Mucosa of stomach (tissue), 1 donor: Measurements from ENCODE around the gene KCNMA1.

Experiments
- H3K27me3 ChIP-seq: one replicate; pipeline ENCODE4 v1.7.0; 2013; ENCODE audit warnings: mild to moderate bottlenecking, low read length; ENCODE audit not compliant: control insufficient read depth, insufficient read depth
- H3K36me3 ChIP-seq: one replicate; pipeline ENCODE4 v1.7.0; 2013; ENCODE audit warnings: low read length; ENCODE audit not compliant: control insufficient read depth, insufficient read depth
- H3K4me1 ChIP-seq: one replicate; pipeline ENCODE4 v1.7.0; 2013; ENCODE audit warnings: mild to moderate bottlenecking, low read length; ENCODE audit not compliant: control insufficient read depth, insufficient read depth
- H3K4me3 ChIP-seq: one replicate; pipeline ENCODE4 v1.7.0; 2013; ENCODE audit warnings: low read length
- H3K9ac ChIP-seq: one replicate; pipeline ENCODE4 v1.7.0; 2013; ENCODE audit warnings: mild to moderate bottlenecking, low read length, moderate library complexity
- H3K9me3 ChIP-seq: one replicate; pipeline ENCODE4 v1.7.0; 2013; ENCODE audit warnings: mild to moderate bottlenecking, low read length, moderate library complexity; ENCODE audit not compliant: control insufficient read depth
- donor health status: Pancreatic carcinoma.

Gene KCNMA1

GRCh38 chr10:77377678-77378352 is 259.8 kb downstream of the KCNMA1 start:
- Histone ChIP-seq H3K9ac (no peak overlapping the region), H3K4me1 (no peaks in the 10 kb centered on the region), H3K4me3 (no peak overlapping the region), H3K27me3 (no peaks in the 10 kb centered on the region), H3K36me3 (no peaks in the 10 kb centered on the region), H3K9me3 (no peaks in the 10 kb centered on the region)

- H3K9ac ChIP-seq, result no peak overlapping the region
- peaks cover 5% of the 10 kb centered on the region for H3K4me1 ChIP-seq
- H3K4me3 ChIP-seq, result no peak overlapping the region
- no peaks in the 10 kb centered on the region for H3K9me3 ChIP-seq
- no peaks in the 10 kb centered on the region for H3K27me3 ChIP-seq
- H3K36me3 ChIP-seq, result no peaks in the 10 kb centered on the region
Observed at GRCh38 chr10:77377034-77377433, 260.6 kb downstream of the KCNMA1 start.

- Histone ChIP-seq H3K27me3 (no peaks in the 10 kb centered on the region), H3K4me3 (no peak overlapping the region), H3K9me3 (no peaks in the 10 kb centered on the region), H3K9ac (no peak overlapping the region), H3K4me1 (peaks cover 11% of the 10 kb centered on the region), H3K36me3 (no peaks in the 10 kb centered on the region)
Observed at GRCh38 chr10:77374189-77374656, 263.4 kb downstream of the KCNMA1 start.

GRCh38 chr10:77371848-77372799 is 265.5 kb downstream of the KCNMA1 start:
- H3K4me3 ChIP-seq, result no peak overlapping the region
- H3K27me3 ChIP-seq, result no peaks in the 10 kb centered on the region
- peaks cover 11% of the 10 kb centered on the region for H3K4me1 ChIP-seq
- H3K9ac ChIP-seq, result no peak overlapping the region
- no peaks in the 10 kb centered on the region for H3K36me3 ChIP-seq
- H3K9me3 ChIP-seq, result no peaks in the 10 kb centered on the region

- H3K27me3 ChIP-seq, result no peaks in the 10 kb centered on the region
- no peaks in the 10 kb centered on the region for H3K36me3 ChIP-seq
- H3K9me3 ChIP-seq, result no peaks in the 10 kb centered on the region
- peaks cover 11% of the 10 kb centered on the region for H3K4me1 ChIP-seq
- H3K4me3 ChIP-seq, result no peak overlapping the region
- no peak overlapping the region for H3K9ac ChIP-seq
Observed at GRCh38 chr10:77371421-77371820, 266.2 kb downstream of the KCNMA1 start.

GRCh38 chr10:77368006-77368405 is 269.6 kb downstream of the KCNMA1 start:
- Histone ChIP-seq H3K4me3 (no peak overlapping the region), H3K9me3 (no peaks in the 10 kb centered on the region), H3K36me3 (no peaks in the 10 kb centered on the region), H3K9ac (no peak overlapping the region), H3K27me3 (no peaks in the 10 kb centered on the region), H3K4me1 (peaks cover 11% of the 10 kb centered on the region)

GRCh38 chr10:77363210-77363609 is 274.4 kb downstream of the KCNMA1 start:
- no peaks in the 10 kb centered on the region for H3K4me1 ChIP-seq
- no peaks in the 10 kb centered on the region for H3K9me3 ChIP-seq

GRCh38 chr10:77361831-77362230 is 275.8 kb downstream of the KCNMA1 start:
- no peaks in the 10 kb centered on the region for H3K9me3 ChIP-seq
- H3K9ac ChIP-seq, result no peak overlapping the region
- no peaks in the 10 kb centered on the region for H3K4me1 ChIP-seq
- H3K27me3 ChIP-seq, result no peaks in the 10 kb centered on the region
- no peak overlapping the region for H3K4me3 ChIP-seq
- H3K36me3 ChIP-seq, result no peaks in the 10 kb centered on the region

More at GRCh38 chr10:77363210-77363609, 274.4 kb downstream of the KCNMA1 start:
- H3K36me3 ChIP-seq, result no peaks in the 10 kb centered on the region
- H3K4me3 ChIP-seq, result no peak overlapping the region
- H3K9ac ChIP-seq, result no peak overlapping the region
- no peaks in the 10 kb centered on the region for H3K27me3 ChIP-seq

- Histone ChIP-seq H3K36me3 (no peaks in the 10 kb centered on the region), H3K27me3 (no peaks in the 10 kb centered on the region), H3K4me3 (no peak overlapping the region), H3K9me3 (no peaks in the 10 kb centered on the region), H3K4me1 (no peaks in the 10 kb centered on the region), H3K9ac (no peak overlapping the region)
Observed at GRCh38 chr10:77361426-77361825, 276.2 kb downstream of the KCNMA1 start.

- no peaks in the 10 kb centered on the region for H3K9me3 ChIP-seq
- no peaks in the 10 kb centered on the region for H3K36me3 ChIP-seq
- no peaks in the 10 kb centered on the region for H3K4me1 ChIP-seq
- no peak overlapping the region for H3K9ac ChIP-seq
- no peaks in the 10 kb centered on the region for H3K27me3 ChIP-seq
- H3K4me3 ChIP-seq, result no peak overlapping the region
Observed at GRCh38 chr10:77360835-77361234, 276.8 kb downstream of the KCNMA1 start.

GRCh38 chr10:77359950-77360520 is 277.6 kb downstream of the KCNMA1 start:
- Histone ChIP-seq H3K9me3 (no peaks in the 10 kb centered on the region), H3K27me3 (no peaks in the 10 kb centered on the region), H3K4me1 (no peaks in the 10 kb centered on the region), H3K4me3 (no peak overlapping the region), H3K36me3 (no peaks in the 10 kb centered on the region), H3K9ac (no peak overlapping the region)

GRCh38 chr10:77359287-77359691 is 278.3 kb downstream of the KCNMA1 start:
- no peaks in the 10 kb centered on the region for H3K4me1 ChIP-seq
- H3K9me3 ChIP-seq, result no peaks in the 10 kb centered on the region
- no peaks in the 10 kb centered on the region for H3K27me3 ChIP-seq
- H3K36me3 ChIP-seq, result no peaks in the 10 kb centered on the region
- no peak overlapping the region for H3K9ac ChIP-seq
- no peak overlapping the region for H3K4me3 ChIP-seq
